Measurements from ENCODE around the gene GARRE1.

DNA sequence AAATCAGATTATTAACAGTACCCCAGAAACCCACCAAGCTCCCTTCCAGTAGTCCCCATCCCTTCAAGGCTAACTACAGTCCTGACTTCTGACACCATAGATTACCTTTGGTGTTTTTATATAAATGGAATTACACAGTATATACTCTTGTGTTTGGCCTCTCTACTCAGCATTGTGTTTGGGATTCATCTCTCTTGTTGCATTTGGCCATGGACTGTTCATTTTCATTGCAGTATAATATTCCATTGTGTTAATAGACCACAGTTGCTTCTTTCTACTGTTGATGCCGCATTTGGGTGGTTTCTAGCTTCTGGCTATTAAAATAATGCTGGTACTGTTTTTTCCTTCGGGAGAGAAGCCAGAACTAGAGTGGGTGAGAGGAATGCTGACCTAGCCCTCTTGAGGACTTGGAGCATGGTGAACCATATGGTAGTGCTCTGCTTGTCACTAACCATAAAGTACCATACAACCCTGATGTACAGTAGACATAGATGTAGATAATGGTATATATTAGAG is 18.9 kb upstream of the GARRE1 start:
- no peak for TF ChIP-seq POLR2A (IDR thresholded peaks at IDR 0.05)
- TF ChIP-seq, protein P1, sequence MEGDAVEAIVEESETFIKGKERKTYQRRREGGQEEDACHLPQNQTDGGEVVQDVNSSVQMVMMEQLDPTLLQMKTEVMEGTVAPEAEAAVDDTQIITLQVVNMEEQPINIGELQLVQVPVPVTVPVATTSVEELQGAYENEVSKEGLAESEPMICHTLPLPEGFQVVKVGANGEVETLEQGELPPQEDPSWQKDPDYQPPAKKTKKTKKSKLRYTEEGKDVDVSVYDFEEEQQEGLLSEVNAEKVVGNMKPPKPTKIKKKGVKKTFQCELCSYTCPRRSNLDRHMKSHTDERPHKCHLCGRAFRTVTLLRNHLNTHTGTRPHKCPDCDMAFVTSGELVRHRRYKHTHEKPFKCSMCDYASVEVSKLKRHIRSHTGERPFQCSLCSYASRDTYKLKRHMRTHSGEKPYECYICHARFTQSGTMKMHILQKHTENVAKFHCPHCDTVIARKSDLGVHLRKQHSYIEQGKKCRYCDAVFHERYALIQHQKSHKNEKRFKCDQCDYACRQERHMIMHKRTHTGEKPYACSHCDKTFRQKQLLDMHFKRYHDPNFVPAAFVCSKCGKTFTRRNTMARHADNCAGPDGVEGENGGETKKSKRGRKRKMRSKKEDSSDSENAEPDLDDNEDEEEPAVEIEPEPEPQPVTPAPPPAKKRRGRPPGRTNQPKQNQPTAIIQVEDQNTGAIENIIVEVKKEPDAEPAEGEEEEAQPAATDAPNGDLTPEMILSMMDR (IDR thresholded peaks at IDR 0.05), result no peak
